Astrocyte of the cerebellum (primary cell): ENCODE data around the gene ABCA9.

ENCODE experiments used
- DNase-seq: peaks from one replicate; pipeline ENCODE4 v3.0.0-alpha.2; 2011; ENCODE audit warnings: low read depth
- H3K4me3 ChIP-seq: 2 replicates; pipeline ENCODE4 v1.5.1; 2011; ENCODE audit warnings: mild to moderate bottlenecking, low read depth, low read length, moderate library complexity
- in situ Hi-C: cut with HindIII; loops from 2 replicates; pipeline ENCODE4 v1.10.0; 2017; ENCODE audit warnings: low sequenced_read_pairs
- TF ChIP-seq, protein P1 (sequence below): IDR thresholded peaks from 2 replicates; pipeline ENCODE4 v1.5.1; 2012; ENCODE audit warnings: low read length, low read depth, moderate library complexity, mild to moderate bottlenecking; ENCODE audit errors: missing control alignments

ABCA9 gene

DNA sequence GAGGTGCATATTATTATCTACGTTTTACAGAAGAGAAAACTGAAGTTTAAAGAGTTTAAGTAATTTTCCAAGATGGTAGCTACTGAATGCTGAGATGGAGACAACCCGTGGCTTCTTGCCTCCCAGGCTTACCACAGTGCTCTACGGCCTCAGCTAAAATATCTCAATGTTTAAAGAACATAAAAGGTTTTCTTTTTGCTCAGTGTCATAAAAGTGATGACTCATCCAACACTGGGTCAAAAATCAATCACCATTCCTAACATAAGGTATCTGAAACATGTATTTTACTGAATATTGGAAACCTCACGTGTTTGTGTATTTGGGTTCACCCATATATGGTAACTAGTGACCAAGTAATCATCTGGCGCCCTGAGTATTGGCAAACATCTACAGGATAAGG lies 18.4 kb downstream of the ABCA9 start:
- in situ Hi-C loops, result no loop called here
- H3K4me3 ChIP-seq, result no peak overlapping the region
- TF ChIP-seq, protein P1, sequence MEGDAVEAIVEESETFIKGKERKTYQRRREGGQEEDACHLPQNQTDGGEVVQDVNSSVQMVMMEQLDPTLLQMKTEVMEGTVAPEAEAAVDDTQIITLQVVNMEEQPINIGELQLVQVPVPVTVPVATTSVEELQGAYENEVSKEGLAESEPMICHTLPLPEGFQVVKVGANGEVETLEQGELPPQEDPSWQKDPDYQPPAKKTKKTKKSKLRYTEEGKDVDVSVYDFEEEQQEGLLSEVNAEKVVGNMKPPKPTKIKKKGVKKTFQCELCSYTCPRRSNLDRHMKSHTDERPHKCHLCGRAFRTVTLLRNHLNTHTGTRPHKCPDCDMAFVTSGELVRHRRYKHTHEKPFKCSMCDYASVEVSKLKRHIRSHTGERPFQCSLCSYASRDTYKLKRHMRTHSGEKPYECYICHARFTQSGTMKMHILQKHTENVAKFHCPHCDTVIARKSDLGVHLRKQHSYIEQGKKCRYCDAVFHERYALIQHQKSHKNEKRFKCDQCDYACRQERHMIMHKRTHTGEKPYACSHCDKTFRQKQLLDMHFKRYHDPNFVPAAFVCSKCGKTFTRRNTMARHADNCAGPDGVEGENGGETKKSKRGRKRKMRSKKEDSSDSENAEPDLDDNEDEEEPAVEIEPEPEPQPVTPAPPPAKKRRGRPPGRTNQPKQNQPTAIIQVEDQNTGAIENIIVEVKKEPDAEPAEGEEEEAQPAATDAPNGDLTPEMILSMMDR, result no peak
- no peak for DNase-seq

DNA sequence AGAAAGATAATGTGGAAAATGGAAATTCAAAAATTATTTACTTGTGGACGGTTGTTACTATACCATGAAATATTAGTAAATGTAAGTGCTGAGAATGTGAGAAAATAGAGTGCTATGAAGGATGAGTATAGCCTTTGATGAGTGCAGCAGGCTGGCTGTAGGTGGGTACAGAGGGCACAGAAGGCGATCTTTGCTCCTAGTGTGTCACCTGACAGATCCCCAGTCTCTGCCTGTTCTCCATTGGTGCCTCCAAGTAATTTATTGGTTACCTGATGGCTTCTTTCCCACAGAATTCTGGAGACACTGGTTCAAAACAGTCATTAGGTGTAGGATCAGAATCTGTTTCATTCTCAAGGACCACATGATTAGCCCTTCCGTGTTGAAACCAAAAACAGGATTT lies 28.9 kb downstream of the ABCA9 start:
- no peak overlapping the region for H3K4me3 ChIP-seq
- in situ Hi-C loops, result no loop called here
- TF ChIP-seq, protein P1, result no peak
- no peak for DNase-seq

DNA sequence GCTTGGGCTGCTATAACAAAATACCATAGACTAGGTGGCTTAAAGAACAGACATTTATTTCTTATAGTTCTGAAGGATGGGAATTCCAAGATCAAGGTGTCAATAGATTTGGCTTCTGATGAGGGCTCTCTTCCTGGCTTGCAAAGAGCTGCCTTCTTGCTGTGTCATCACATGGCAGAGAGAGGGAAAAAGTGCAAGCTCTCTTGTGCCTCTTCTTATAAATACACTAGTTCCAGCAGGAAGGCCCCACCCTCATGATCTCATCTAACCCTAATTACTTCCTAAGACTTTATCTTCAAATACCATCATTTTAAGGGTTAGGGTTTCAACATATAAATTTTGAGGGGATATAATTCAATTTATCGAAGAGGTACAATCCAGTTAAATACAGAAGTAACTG lies 30.6 kb downstream of the ABCA9 start:
- TF ChIP-seq, protein P1, result no peak
- DNase-seq, result no peak
- no peak overlapping the region for H3K4me3 ChIP-seq
- in situ Hi-C loops, result no loop called here

DNA sequence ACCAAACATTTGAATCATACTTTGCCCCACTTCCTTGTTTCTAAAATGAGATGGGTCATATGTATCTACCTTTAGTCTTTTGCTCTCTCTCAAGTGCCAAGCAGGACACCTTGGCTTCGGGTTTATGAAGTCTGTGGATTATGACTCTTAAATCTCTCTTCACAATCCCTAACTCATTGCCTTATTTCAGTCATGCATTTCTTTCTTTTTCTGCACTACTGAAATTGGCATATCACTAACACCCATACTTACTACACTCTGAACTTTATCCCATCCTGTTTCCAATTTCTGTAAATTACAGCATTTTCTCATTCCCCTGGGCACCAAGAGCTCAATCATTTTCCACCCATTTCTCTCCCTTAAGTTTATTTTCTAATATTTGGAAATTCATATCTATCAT lies 42.0 kb downstream of the ABCA9 start:
- H3K4me3 ChIP-seq, result no peak overlapping the region
- TF ChIP-seq, protein P1, result no peak
- in situ Hi-C loops, result no loop called here
- no peak for DNase-seq

DNA sequence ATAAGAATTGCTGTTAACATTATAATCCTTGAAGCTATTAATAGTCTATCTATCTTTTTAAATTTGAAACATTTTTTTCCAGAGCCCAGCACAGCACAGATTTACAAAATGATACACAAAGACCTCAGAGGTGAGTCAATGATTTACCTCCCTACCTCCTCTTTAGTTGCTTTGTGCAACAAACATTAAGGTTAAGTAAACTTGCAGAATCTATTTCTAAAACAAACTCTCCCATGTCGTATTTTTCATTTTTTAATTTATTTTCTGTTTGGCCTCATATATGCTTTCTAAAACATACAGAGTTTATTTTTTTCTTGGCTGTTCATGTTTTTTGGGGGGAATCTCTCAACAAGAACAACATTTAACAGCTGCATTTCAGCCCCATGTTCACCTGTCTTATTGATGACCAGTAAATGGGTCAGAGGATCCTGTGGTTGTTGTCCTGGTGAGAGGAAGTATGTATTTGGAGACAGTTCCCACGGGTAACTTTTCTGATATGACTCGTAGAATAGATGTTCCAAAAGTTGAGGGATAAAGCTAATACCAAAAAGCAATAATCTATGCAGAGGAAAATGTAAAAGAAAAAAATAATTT lies 42.6 kb downstream of the ABCA9 start:
- no peak for DNase-seq
- TF ChIP-seq, protein P1, result no peak
- H3K4me3 ChIP-seq, result no peak overlapping the region
- in situ Hi-C loops, result no loop called here

DNA sequence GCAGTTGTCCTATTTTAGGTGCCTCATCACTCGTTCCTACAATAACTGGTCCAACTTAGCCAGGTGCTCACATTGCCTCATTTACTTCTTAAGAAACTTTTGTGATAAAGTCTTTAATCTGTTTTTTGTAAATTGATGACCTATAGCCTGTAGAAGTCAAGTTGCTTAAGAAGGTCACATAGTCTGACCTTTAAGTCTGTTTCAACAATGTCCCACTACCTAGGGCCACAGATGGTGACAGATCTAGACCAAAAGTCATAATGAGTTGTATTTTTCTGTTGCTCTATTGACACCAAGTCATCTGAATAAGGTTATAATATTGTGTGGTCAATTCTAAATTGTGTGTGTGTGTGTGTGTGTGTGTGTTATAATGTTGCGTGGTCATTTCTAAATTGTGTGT lies 45.1 kb downstream of the ABCA9 start:
- DNase-seq, result no peak
- TF ChIP-seq, protein P1, result no peak
- no peak overlapping the region for H3K4me3 ChIP-seq
- in situ Hi-C loops, result no loop called here
